Kidney (tissue), 14 donors: ENCODE data around the gene SIDT2. TPM values are rescaled to one million over a fixed set of nuclear protein-coding genes. Genes with fewer than 3 reads are reported as not detected.

Experiments used
- DNase-seq, 5 donors: peaks; one replicate each; pipeline ENCODE4 v3.0.0-alpha.2; 2013 to 2020
- FAIRE-seq: peaks from 2 replicates; lab custom pipeline; 2012; peaks lifted over from hg19 to GRCh38; lab: Jason Lieb, UNC
- H3K27ac ChIP-seq, 2 donors: one replicate each; pipeline ENCODE4 v1.7.0; 2013; ENCODE audit warnings: low read depth in 2 of 2, low read length in 2 of 2, inconsistent platforms in 1 of 2
- H3K27me3 ChIP-seq: one replicate; pipeline ENCODE4 v1.7.1; 2013; ENCODE audit warnings: low read length, inconsistent platforms; ENCODE audit not compliant: control insufficient read depth, insufficient read depth
- H3K36me3 ChIP-seq, 3 donors: one replicate each; pipeline versions ENCODE4 v1.7.0 to v1.7.1; 2013; ENCODE audit warnings: low read length in 3 of 3, control low read depth in 1 of 3, inconsistent platforms in 1 of 3; ENCODE audit not compliant: insufficient read depth in 3 of 3, control insufficient read depth in 2 of 3
- H3K4me1 ChIP-seq, 3 donors: one replicate each; pipeline versions ENCODE4 v1.7.0 to v1.7.1; 2013; ENCODE audit warnings: low read length in 3 of 3, inconsistent platforms in 1 of 3, low read depth in 1 of 3; ENCODE audit not compliant: control insufficient read depth in 2 of 3, insufficient read depth in 2 of 3
- H3K4me3 ChIP-seq, 3 donors: one replicate each; pipeline versions ENCODE4 v1.7.0 to v1.8.1; 2013; ENCODE audit warnings: low read length in 3 of 3, control low read depth in 1 of 3, inconsistent platforms in 1 of 3
- H3K9ac ChIP-seq, 3 donors: one replicate each; pipeline versions ENCODE4 v1.7.0 to v1.7.1; 2013; ENCODE audit warnings: low read length in 3 of 3, control low read depth in 1 of 3, inconsistent platforms in 1 of 3
- H3K9me3 ChIP-seq, 3 donors: one replicate each; pipeline versions ENCODE4 v1.7.0 to v1.7.1; 2013; ENCODE audit warnings: low read length in 3 of 3, control low read depth in 1 of 3, inconsistent platforms in 1 of 3; ENCODE audit not compliant: control insufficient read depth in 2 of 3, insufficient read depth in 1 of 3
- CTCF ChIP-seq: IDR thresholded peaks from 3 replicates; pipeline ENCODE4 v1.5.1; 2012; ENCODE audit warnings: mild to moderate bottlenecking, moderate library complexity, borderline replicate concordance; ENCODE audit not compliant: insufficient read depth; ENCODE audit errors: extremely low read depth
- intact Hi-C: fragments of 100-400 bp; cut with DNase I; formaldehyde crosslinking; loops from one replicate; pipeline ENCODE4 v1.11.1; 2022
- polyA plus RNA-seq: library from polyadenylated mRNA; stranded (reverse); fragments of 350-450 nt; fragmentation: Illumina TruSeq; extraction: RNeasy Lipid Tissue Mini Kit (QIAGEN cat#74804); gene quantifications from one replicate; pipeline ENCODE4 v1.2.3, GENCODE V29; 2014; ENCODE audit warnings: low read depth, low replicate concordance; ENCODE audit not compliant: insufficient read depth
- total RNA-seq: library from RNA; stranded (reverse); fragmentation: NEBNext Ultra II Directional; extraction: Animal tissue kit (Norgen Biotek cat#: 25700); gene quantifications from one replicate; pipeline ENCODE4 v1.2.1, GENCODE V29; 2021
- donor health status: control.
- donor health status: control.
- donor health status: control.
- donor health status: control.
- donor health status: control.
- donor health status: DM: yes; HTN: yes; CAD: no.
- donor health status: Normal renal cell carcinoma (clear cell type).

Gene SIDT2
- total and polyA plus RNA-seq, 2 donors from 2014 or later = 16.4 to 37.4 TPM

- peak within 1 kb of the TSS; percentile 91 to 98 (median 97) for H3K4me3 ChIP-seq
- H3K27ac ChIP-seq = peak within 1 kb of the TSS; percentile 91 to 92
- no peaks in the 10 kb centered on the region for H3K27me3 ChIP-seq
- DNase-seq (peak; percentile 85 to 93 (median 93)), FAIRE-seq (no peak)
- intact Hi-C loops = no loop called here
- no peaks in the 10 kb centered on the region for H3K9me3 ChIP-seq
- peaks cover 2 to 14% (median 8%) of the 10 kb centered on the region in 3 donors for H3K36me3 ChIP-seq
- peaks cover 0 to 19% (median 12%) of the 10 kb centered on the region in 3 donors for H3K4me1 ChIP-seq
- peak; percentile 81 for TF ChIP-seq CTCF
- peak within 1 kb of the TSS; percentile 84 to 94 (median 93) for H3K9ac ChIP-seq
These were observed 53.7 kb downstream of the SIDT2 start, which contains the start of gene RNF214 for GRCh38 chr11:117232092-117232878. TSS of gene RNF214 (plus strand) at chr11:117232671. CDS start at chr11:117234273, 1,602 bp downstream.

- H3K9ac ChIP-seq = peak overlapping the region; percentile 68 to 81 (median 79)
- intact Hi-C loops = no loop called here
- H3K9me3 ChIP-seq = no peaks in the 10 kb centered on the region
- no peaks in the 10 kb centered on the region for H3K27me3 ChIP-seq
- peaks cover 2 to 11% (median 8%) of the 10 kb centered on the region in 3 donors for H3K36me3 ChIP-seq
- peak overlapping the region in 1 of 2 donors; percentile 32 for H3K27ac ChIP-seq
- DNase-seq (peak in 3 of 5 donors; percentile 36 to 86 (median 44)), FAIRE-seq (no peak)
- H3K4me3 ChIP-seq = peak overlapping the region; percentile 70 to 88 (median 76)
- H3K4me1 ChIP-seq = peaks cover 0 to 19% (median 12%) of the 10 kb centered on the region in 3 donors
- TF ChIP-seq CTCF = no peak
These were observed 54.4 kb downstream of the SIDT2 start for GRCh38 chr11:117232911-117233409.

GRCh38 chr11:117238221-117238620, 59.7 kb downstream of the SIDT2 start:
- no peaks in the 10 kb centered on the region for H3K9me3 ChIP-seq
- no peaks in the 10 kb centered on the region for H3K27me3 ChIP-seq
- peaks cover 0 to 16% (median 10%) of the 10 kb centered on the region in 3 donors for H3K36me3 ChIP-seq
- no peak overlapping the region for H3K4me3 ChIP-seq
- no peak overlapping the region for H3K27ac ChIP-seq
- TF ChIP-seq CTCF = no peak
- H3K9ac ChIP-seq = no peak overlapping the region
- no peak for FAIRE-seq
- intact Hi-C loops = no loop called here
- peaks cover 0 to 11% (median 4%) of the 10 kb centered on the region in 3 donors for H3K4me1 ChIP-seq
- no peak for DNase-seq
